Epidermal melanocyte (primary cell): ENCODE results near the gene KIAA1549.
"Not testable (repeated sequence)": the region's sequence is repeated elsewhere in the genome, so short reads cannot be mapped to it uniquely, and the experiment has no call there.

Experiments
- DNase-seq: peaks from one replicate; pipeline ENCODE4 v3.0.0; 2011; ENCODE audit warnings: low spot score; ENCODE audit not compliant: insufficient read length

Gene KIAA1549

DNA sequence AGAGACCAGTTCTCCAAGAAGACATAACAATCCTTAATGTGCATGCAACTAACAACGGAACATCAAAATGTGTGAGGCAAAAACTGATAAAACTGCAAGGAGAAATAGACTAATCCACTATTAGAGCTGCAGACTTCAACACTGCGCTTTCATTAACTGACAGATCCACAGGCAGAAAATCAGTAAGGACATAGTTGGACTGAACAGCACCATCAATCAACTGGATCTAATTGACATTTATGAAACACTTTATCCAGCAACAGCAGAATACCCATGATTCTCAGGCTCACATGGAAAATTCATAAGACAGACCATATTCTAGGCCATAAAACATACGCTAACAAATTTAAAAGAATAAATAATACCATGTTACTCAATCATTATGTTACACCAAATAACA, 161.6 kb downstream of the KIAA1549 start:
- no peak for DNase-seq

- no peak for DNase-seq
These were observed 164.5 kb downstream of the KIAA1549 start for GRCh38 chr7:138816650-138817049.

- DNase-seq: no peak
These were observed 166.3 kb downstream of the KIAA1549 start for GRCh38 chr7:138814816-138815332.

DNA sequence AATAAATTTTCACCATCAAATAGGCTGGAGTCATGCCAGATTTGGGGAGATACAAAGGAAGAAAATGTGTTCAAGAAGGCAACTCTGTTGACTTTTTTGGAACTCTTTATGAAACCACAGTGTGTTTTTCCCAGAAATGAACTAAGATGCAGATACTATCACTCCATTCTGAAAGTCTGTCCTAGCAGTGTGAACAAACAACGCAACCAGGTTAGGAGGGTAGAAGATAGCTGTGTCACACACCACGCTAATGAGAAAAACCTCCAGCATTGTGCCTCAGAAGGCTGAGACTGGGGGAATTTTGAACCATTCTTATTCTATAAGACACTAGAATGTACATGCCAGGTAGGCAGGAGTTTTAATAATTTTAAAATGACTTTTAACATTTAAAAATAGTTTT, 167.2 kb downstream of the KIAA1549 start:
- no peak for DNase-seq

DNA sequence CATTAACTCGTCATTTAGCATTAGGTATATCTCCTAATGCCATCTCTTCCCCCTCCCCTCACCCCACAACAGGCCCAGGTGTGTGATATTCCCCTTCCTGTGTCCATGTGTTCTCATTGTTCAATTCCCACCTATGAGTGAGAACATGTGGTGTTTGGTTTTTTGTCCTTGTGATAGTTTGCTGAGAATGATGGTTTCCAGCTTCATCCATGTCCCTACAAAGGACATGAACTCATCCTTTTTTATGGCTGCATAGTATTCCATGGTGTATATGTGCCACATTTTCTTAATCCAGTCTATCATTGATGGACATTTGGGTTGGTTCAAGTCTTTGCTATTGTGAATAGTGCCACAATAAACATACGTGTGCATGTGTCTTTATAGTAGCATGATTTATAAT, 169.9 kb downstream of the KIAA1549 start:
- DNase-seq: not testable (repeated sequence)

DNA sequence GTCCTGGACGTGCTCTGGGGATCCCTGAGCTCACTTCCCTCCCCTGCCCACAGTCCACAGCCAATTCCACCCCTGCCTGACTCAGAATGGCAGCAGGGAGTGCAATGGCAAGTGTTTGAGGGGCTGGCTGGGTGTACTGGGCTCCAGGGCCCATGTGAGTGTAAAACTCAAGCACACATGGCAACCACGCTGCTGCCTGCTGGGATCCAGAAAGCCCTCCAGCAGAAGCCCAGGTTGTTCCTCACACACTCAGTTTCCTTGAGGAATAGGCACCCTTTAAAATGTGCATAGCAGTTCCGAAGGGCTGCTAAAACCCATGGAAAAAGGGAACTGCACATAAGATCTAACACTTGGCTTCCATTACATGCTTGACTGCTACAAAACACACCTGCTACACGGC, 171.8 kb downstream of the KIAA1549 start:
- DNase-seq: no peak

DNA sequence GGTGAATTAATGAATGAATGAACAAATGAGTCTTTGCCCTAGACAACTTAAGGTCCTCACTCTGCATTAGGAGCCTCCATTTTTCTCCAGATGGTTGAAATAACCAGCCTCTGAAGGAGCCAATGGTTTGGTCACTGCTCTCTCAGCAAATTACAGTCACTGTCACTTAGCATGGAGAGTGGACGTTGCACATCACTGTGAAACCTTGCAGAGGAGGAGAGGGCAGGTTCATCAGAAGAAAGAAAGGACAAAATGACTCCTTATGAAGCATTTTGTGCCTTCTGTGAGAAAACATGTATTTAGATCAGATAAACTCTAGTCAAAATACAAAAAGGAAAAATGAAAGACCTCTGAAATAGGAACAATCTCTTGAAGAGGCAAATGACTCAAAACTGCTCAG, 176.6 kb downstream of the KIAA1549 start:
- no peak for DNase-seq

DNA sequence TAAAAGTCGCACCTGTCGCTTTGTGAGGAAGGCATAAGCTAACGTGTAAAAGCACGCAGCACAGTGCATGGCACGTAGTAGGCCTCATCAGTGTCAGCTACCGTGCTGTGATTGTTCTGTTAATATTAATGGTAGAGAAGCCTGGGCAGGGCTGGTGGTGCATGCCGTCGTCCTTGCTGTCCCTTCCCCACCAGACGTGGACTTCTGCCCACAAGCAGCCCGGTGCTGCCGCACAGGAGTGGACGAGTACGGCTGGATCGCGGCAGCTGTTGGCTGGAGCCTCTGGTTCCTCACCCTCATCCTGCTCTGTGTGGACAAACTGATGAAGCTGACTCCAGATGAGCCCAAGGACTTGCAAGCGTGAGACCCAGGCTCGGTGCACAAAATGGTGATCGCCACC, 178.5 kb downstream of the KIAA1549 start:
- DNase-seq: no peak

GRCh38 chr7:138801256-138801655, 179.9 kb downstream of the KIAA1549 start:
- no peak for DNase-seq

- no peak for DNase-seq
These were observed 181.7 kb downstream of the KIAA1549 start for GRCh38 chr7:138799336-138800000.

- DNase-seq: no peak
These were observed 182.4 kb downstream of the KIAA1549 start for GRCh38 chr7:138798836-138799235.

GRCh38 chr7:138797715-138798320, 183.4 kb downstream of the KIAA1549 start, which contains the start of the genes ATP6V0A4 and TMEM213:
Gene ATP6V0A4 (minus strand): TSS chr7:138798196. CDS start chr7:138771247, 26,949 bp downstream.
Gene TMEM213 (plus strand): TSS chr7:138797994. CDS start chr7:138798105, 111 bp downstream.
- no peak for DNase-seq

GRCh38 chr7:138797046-138797445, 184.1 kb downstream of the KIAA1549 start:
- DNase-seq: not testable (repeated sequence)

DNA sequence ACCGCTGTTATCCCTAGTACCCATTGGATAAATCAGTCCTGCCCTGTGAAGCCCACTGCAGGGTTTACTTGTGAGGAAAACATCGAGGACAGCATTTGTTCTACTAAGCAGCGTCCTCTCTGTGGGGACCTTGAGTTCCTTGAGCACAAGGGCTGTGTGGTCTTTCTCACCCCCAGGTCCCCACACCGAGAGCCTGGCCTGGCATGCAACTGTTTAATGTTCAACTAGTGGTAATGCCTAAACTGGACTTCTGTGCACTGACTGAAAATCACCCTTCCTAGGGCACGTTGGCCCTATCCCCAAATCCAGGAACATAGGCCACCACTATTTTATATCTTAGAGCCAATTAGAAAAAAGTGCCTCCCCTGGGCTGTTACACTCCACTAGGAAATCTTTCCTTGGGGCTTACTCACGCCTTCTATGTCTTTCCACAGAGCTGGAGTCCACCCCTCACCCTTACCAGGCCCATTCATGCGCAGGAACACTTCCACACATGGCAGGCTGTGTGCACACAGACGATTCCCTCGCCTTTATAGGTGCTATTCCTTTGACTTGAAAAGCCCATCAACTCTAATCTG, 185.1 kb downstream of the KIAA1549 start:
- no peak for DNase-seq

DNA sequence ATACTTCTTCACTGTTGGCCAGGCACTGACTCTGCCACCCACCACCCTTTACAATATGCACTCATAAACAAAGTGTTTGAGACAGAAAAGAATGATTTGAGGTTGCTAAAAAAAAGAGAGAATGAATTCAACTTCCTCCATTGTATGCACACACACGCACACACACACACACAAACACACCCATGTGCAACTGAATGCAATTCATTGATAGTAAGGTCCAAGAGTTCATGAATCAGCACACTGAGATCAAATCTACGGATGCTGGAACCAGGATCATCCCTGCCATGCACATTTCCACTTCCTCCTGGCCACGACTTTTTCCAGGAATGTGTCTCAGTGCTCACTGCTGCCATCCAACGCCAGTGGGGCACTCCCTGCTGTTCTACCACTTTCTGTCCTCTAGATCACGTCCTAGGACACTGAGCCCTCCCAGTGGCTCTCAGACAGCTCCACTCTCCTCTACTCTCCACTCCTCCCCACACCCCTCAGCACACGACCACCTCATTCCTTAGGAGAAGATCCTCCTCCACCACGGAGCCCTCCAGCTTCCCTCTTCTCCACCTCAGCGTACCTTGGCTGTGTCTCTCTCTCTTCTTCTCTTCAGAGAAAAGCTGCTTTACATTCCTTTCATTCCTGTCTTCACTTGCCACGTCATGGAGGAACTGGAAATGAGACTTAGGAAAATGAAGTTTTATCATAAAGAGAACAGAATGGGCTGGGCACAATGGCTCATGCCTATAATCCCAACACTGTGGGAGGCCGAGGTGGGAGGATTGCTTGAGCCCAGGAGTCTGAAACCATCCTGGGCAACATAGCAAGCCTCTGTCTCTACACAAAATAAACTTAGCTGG, 195.4 kb downstream of the KIAA1549 start:
- no peak for DNase-seq

- peak; percentile 79 for DNase-seq
These were observed 196.5 kb downstream of the KIAA1549 start for GRCh38 chr7:138784692-138785091.
